ENCODE measurements around the gene TAP2.
"Not testable (repeated sequence)": the region's sequence is repeated elsewhere in the genome, so short reads cannot be mapped to it uniquely, and the experiment has no call there.

Gene TAP2

DNA sequence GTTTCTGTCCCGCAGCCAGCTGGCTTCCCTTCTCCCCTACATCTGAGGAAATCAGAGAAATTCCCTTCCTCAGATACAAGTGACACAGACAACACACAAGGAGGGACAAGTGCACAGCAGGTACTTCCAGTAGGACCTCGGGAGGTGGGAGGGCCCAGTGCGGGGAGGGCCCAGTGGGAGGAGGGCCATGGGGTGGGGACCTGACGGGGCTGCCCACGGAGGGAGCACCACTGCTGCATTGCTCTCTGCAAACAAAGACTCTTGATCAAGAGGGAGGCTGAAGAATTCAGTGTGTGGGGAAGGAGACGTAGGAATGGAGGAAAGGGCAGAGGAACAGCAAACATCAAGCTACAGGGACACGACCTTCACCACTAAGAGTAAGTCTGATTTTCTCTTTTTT is 9.0 kb downstream of the TAP2 start:
- H3K4me3 ChIP-seq (ENCODE audit: low read length): no peak overlapping the region
- H3K4me1 ChIP-seq (ENCODE audit: insufficient read depth, low read length): no peaks in the 10 kb centered on the region
- H3K27me3 ChIP-seq (ENCODE audit: insufficient read depth, low read length): no peaks in the 10 kb centered on the region
- no peaks in the 10 kb centered on the region for H3K9me3 ChIP-seq (ENCODE audit: insufficient read depth, low read depth, low read length)
- H3K27ac ChIP-seq (ENCODE audit: low read length): no peak overlapping the region
- H3K36me3 ChIP-seq (ENCODE audit: insufficient read depth, low read depth, low read length): peaks cover 23% of the 10 kb centered on the region
- no peak overlapping the region for H3K9ac ChIP-seq (ENCODE audit: low read depth, low read length)

DNA sequence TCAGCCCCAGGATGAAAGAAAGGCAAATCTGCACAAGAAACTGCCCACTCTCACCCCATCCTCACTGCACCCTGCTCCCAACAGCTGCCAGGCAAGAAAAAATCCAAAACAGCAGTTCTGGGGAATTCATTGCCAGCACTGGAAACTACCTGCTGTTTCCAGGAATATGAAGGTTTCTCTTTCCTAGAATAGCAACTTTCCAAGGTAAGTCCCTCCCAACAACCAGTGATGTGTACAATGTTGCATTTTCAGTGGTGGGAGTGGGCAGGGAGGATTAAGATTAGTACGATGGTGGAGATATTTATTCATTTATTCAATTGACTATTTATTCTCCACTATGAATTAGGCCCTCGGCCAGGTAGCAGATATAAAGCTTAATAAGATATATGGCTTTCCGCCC is 11.5 kb downstream of the TAP2 start:
- Histone ChIP-seq H3K4me1 (ENCODE audit: insufficient read depth, low read length) (no peaks in the 10 kb centered on the region), H3K9me3 (ENCODE audit: insufficient read depth, low read depth, low read length) (no peaks in the 10 kb centered on the region), H3K4me3 (ENCODE audit: low read length) (no peak overlapping the region), H3K36me3 (ENCODE audit: insufficient read depth, low read depth, low read length) (peaks cover 23% of the 10 kb centered on the region), H3K27ac (ENCODE audit: low read length) (no peak overlapping the region), H3K27me3 (ENCODE audit: insufficient read depth, low read length) (no peaks in the 10 kb centered on the region), H3K9ac (ENCODE audit: low read depth, low read length) (no peak overlapping the region)

DNA sequence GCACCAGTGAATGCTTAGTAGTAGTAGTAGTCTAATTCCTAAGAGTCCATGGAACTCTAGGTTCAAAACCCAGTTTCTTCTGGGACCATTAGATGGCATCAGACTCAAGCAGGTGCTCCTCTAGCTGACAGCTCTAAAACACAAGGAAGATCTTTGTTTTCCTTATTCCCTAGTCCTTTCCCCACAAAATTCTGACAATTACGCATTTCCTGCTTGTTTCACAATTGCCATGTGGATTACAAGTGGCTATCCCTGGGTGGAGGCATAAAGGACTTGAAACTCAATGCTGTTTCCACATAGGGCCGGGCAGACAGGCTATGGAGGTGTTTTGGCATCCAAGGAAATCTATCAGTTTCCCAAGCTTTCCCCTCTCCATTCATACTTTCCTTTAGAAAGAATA is 12.6 kb downstream of the TAP2 start:
- Histone ChIP-seq H3K9ac (ENCODE audit: low read depth, low read length) (no peak overlapping the region), H3K27me3 (ENCODE audit: insufficient read depth, low read length) (no peaks in the 10 kb centered on the region), H3K4me3 (ENCODE audit: low read length) (no peak overlapping the region), H3K9me3 (ENCODE audit: insufficient read depth, low read depth, low read length) (no peaks in the 10 kb centered on the region), H3K27ac (ENCODE audit: low read length) (no peak overlapping the region), H3K36me3 (ENCODE audit: insufficient read depth, low read depth, low read length) (peaks cover 18% of the 10 kb centered on the region), H3K4me1 (ENCODE audit: insufficient read depth, low read length) (no peaks in the 10 kb centered on the region)

DNA sequence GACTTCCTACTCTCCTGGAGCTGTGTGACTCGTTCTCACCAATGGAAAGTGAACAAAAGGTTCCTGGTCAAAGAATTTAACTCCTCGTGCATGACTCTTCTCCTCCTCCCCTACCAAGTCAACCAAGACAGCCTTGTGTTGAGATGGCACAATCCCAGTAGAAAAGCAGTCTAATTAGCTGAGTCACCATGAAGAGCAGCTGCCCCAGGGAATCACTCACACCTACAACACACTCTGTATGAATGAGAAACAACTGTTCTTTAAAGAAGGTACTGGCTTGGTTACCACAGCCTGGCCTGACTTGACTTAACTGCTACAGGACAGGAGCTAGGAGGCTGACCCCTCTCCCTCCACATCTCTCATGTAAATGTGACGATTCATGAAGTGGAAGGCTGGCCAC is 18.8 kb downstream of the TAP2 start:
- H3K36me3 ChIP-seq (ENCODE audit: insufficient read depth, low read depth, low read length): no peaks in the 10 kb centered on the region
- no peak overlapping the region for H3K27ac ChIP-seq (ENCODE audit: low read length)
- no peaks in the 10 kb centered on the region for H3K4me1 ChIP-seq (ENCODE audit: insufficient read depth, low read length)
- no peak overlapping the region for H3K9ac ChIP-seq (ENCODE audit: low read depth, low read length)
- no peaks in the 10 kb centered on the region for H3K27me3 ChIP-seq (ENCODE audit: insufficient read depth, low read length)
- H3K4me3 ChIP-seq (ENCODE audit: low read length): no peak overlapping the region
- no peaks in the 10 kb centered on the region for H3K9me3 ChIP-seq (ENCODE audit: insufficient read depth, low read depth, low read length)

DNA sequence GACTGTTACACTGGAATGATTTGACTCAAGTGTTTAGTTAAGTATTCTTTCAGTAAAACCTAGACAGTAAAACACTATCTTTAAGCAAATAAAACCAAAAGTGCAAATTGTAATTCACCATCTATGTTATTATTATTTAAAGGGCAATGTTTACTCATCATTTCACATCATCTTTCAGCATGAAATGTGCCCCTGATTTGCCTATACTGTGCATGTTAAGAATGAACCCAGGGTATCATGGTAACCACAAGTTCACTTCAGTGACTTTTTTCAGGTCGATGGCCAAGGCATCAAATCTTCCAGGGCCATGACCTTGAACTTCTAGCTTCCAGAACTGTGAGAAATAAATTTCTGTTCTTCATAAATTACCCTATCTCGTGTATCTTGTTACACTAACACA is 19.7 kb downstream of the TAP2 start:
- Histone ChIP-seq H3K36me3 (ENCODE audit: insufficient read depth, low read depth, low read length) (no peaks in the 10 kb centered on the region), H3K27ac (ENCODE audit: low read length) (no peak overlapping the region), H3K9me3 (ENCODE audit: insufficient read depth, low read depth, low read length) (no peaks in the 10 kb centered on the region), H3K4me1 (ENCODE audit: insufficient read depth, low read length) (no peaks in the 10 kb centered on the region), H3K9ac (ENCODE audit: low read depth, low read length) (no peak overlapping the region), H3K27me3 (ENCODE audit: insufficient read depth, low read length) (no peaks in the 10 kb centered on the region), H3K4me3 (ENCODE audit: low read length) (no peak overlapping the region)

DNA sequence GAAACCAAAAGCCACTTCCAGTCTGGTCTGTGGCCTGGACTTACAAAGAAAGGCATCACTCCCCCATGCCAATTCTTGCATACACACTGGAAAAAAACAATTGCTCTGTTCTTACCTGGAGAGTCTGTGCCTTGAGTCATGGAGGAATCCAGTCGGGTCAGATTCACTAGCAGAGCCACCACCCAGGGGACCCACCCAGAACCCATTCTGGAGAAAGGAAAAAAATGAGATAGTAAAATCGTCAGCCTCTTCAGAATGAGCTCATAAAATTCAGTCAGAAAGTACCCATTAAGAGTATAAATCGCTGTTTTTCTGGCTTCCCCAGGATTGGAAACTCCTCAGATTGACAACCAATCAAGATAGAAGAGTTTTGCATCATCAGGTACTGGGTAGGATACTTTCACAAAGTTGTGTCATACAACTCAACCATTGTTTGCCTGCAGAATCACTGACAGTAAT is 21.8 kb downstream of the TAP2 start, which contains the start of gene HLA-DOB:
Gene HLA-DOB (minus strand): TSS at position 257 of the 459 bp plus-strand sequence. CDS start 51 bp downstream, at position 206.
- Histone ChIP-seq H3K27ac (ENCODE audit: low read length) (no peak within 1 kb of the TSS), H3K9ac (ENCODE audit: low read depth, low read length) (no peak within 1 kb of the TSS), H3K4me1 (ENCODE audit: insufficient read depth, low read length) (no peaks in the 10 kb centered on the region), H3K27me3 (ENCODE audit: insufficient read depth, low read length) (no peaks in the 10 kb centered on the region; the same call in 1 of the 2 replicates), H3K9me3 (ENCODE audit: insufficient read depth, low read depth, low read length) (no peaks in the 10 kb centered on the region), H3K36me3 (ENCODE audit: insufficient read depth, low read depth, low read length) (no peaks in the 10 kb centered on the region), H3K4me3 (ENCODE audit: low read length) (no peak within 1 kb of the TSS)

DNA sequence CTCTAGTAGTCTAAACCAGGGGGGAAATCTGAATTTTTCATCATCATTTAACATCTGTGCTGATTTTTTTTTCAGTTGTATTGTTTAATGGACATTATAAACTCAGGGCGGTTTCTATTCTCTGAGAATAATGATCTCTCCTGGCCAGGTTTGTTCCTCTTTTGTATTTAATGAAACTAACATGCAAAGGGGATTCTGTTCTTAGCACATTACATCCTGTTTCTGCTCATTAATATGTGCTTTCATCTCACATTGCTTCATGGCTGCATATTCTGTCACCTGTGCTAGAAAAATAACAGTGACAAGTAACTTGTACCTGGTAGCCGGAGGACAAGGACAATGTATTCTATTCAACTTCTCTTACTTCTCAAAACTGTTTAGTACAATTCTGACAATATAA is 22.5 kb downstream of the TAP2 start:
- Histone ChIP-seq H3K4me1 (ENCODE audit: insufficient read depth, low read length) (no peaks in the 10 kb centered on the region), H3K9ac (ENCODE audit: low read depth, low read length) (no peak overlapping the region), H3K4me3 (ENCODE audit: low read length) (no peak overlapping the region)

DNA sequence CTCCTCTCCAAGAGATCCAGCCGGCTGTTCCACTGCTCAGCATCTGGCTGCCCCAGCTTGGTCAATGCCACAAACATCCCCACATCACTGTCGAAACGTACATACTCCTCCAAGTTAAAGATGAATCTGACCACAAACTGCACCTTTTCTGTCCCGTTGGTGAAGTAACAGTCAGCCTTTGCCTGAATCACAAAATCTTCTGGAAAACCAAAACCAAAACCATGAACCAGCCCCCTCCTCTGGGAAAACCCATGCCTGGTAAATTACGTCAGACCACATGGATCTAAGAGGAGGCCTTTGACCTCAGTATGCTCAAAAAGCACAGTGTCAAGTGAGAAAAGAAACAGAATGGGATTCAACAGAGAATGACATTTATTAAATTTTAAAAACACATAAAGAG is 23.4 kb downstream of the TAP2 start:
- Histone ChIP-seq H3K9ac (ENCODE audit: low read depth, low read length) (no peak overlapping the region), H3K4me1 (ENCODE audit: insufficient read depth, low read length) (no peaks in the 10 kb centered on the region), H3K36me3 (ENCODE audit: insufficient read depth, low read depth, low read length) (no peaks in the 10 kb centered on the region), H3K4me3 (ENCODE audit: low read length) (no peak overlapping the region), H3K27ac (ENCODE audit: low read length) (no peak overlapping the region), H3K9me3 (ENCODE audit: insufficient read depth, low read depth, low read length) (no peaks in the 10 kb centered on the region), H3K27me3 (ENCODE audit: insufficient read depth, low read length) (no peaks in the 10 kb centered on the region; the same call in 1 of the 2 replicates)

More for the DNA sequence above, 22.5 kb downstream of the TAP2 start:
- no peak overlapping the region for H3K27ac ChIP-seq (ENCODE audit: low read length)
- no peaks in the 10 kb centered on the region for H3K9me3 ChIP-seq (ENCODE audit: insufficient read depth, low read depth, low read length)
- no peaks in the 10 kb centered on the region; the same call in 1 of the 2 replicates for H3K27me3 ChIP-seq (ENCODE audit: insufficient read depth, low read length)
- H3K36me3 ChIP-seq (ENCODE audit: insufficient read depth, low read depth, low read length): no peaks in the 10 kb centered on the region

DNA sequence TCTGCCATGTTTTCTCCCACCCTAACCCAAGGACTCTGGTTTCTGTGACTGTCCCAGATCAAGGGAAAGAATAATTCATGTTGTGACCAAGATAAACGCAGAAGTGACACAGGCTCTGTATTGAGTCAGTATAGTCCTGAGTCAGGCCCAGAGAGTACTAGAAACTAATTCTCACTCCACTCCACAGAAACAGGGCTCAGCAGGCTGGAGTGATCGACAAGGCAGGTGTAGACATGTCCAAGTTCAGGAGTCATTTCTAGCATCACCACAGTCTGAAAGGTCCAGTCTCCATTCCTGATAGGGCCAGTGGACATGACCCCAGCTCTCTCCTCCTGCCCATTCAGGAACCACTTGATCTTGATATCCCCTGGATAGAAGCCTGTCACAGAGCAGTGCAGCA is 24.4 kb downstream of the TAP2 start:
- H3K4me1 ChIP-seq (ENCODE audit: insufficient read depth, low read length): no peaks in the 10 kb centered on the region
- H3K27ac ChIP-seq (ENCODE audit: low read length): no peak overlapping the region

DNA sequence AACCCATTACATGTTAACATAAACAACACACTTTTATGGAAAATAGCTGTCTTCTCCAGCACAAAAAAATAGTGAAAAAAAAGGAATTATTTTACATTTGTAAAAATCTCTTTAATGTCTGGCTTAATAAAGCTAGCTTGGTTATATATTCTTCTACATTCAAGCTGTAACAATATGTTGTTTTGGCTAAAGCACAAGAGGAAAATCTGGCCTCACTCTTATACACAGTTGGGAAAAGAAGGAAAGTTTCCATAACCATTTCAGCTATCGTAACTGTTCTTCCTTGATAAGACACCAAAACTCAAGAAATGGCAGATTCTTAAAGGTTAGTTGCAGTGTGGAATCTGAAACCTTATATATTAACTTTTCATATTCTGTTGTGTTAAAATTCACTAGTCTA is 29.4 kb downstream of the TAP2 start:
- no peak overlapping the region for H3K27ac ChIP-seq (ENCODE audit: low read length)
- H3K27me3 ChIP-seq (ENCODE audit: insufficient read depth, low read length): no peaks in the 10 kb centered on the region; the same call in 1 of the 2 replicates
- no peaks in the 10 kb centered on the region for H3K4me1 ChIP-seq (ENCODE audit: insufficient read depth, low read length)
- H3K36me3 ChIP-seq (ENCODE audit: insufficient read depth, low read depth, low read length): no peaks in the 10 kb centered on the region
- H3K9ac ChIP-seq (ENCODE audit: low read depth, low read length): no peak overlapping the region
- no peak overlapping the region for H3K4me3 ChIP-seq (ENCODE audit: low read length)
- no peaks in the 10 kb centered on the region for H3K9me3 ChIP-seq (ENCODE audit: insufficient read depth, low read depth, low read length)

More for the DNA sequence above, 24.4 kb downstream of the TAP2 start:
- Histone ChIP-seq H3K36me3 (ENCODE audit: insufficient read depth, low read depth, low read length) (no peaks in the 10 kb centered on the region), H3K4me3 (ENCODE audit: low read length) (no peak overlapping the region), H3K9ac (ENCODE audit: low read depth, low read length) (no peak overlapping the region), H3K27me3 (ENCODE audit: insufficient read depth, low read length) (no peaks in the 10 kb centered on the region; the same call in 1 of the 2 replicates), H3K9me3 (ENCODE audit: insufficient read depth, low read depth, low read length) (no peaks in the 10 kb centered on the region)

DNA sequence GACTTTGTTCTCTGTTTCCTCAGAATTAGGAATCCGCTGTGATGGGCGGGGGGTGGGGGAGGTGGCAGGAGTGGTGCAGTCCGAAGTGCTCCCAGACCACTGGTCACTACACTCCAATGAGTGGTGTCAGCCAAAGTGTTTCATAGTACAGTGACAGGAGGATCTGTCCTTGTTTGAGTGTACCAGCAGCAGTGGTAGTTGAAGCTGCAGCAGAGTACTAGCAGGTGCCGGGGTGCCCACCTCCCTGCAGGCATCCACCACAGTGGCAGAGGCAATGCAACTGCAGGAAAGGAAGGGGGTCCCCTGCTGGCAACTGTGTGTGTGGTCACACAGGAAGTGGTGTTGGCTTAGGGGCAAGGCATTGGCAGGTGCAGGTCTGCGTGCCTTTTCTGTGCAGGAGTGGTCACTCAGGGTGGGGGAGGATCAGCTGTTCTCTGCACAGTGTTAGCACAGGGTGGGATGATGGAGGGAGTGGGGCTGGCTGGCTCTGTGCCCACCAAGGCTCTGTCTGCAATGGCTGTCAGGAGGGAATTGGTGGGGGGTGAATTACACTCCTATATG is 31.4 kb downstream of the TAP2 start:
- H3K4me3 ChIP-seq (ENCODE audit: low read length): no peak overlapping the region
- H3K4me1 ChIP-seq (ENCODE audit: insufficient read depth, low read length): no peaks in the 10 kb centered on the region
- no peaks in the 10 kb centered on the region for H3K27me3 ChIP-seq (ENCODE audit: insufficient read depth, low read length)

DNA sequence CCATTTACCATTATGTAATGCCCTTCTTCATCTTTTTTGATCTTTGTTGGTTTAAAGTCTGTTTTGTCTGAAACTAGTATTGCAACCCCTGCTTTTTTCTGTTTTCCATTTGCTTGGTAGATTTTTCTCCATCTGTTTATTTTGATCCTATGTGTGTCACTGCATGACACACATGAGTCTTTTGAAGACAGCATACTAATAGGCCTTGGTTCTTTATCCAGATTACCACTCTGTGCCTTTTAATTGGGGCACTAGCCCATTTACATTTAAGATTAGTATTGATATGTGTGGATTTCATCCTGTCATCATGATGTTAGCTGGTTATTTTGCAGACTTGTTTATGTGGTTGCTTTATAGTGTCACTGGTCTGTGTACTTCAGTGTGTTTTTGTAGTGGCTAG is 33.1 kb downstream of the TAP2 start:
- not testable (repeated sequence) for H3K9ac ChIP-seq (ENCODE audit: low read depth, low read length); H3K27ac ChIP-seq (ENCODE audit: low read length); H3K4me3 ChIP-seq (ENCODE audit: low read length); H3K9me3 ChIP-seq (ENCODE audit: insufficient read depth, low read depth, low read length); H3K4me1 ChIP-seq (ENCODE audit: insufficient read depth, low read length); H3K36me3 ChIP-seq (ENCODE audit: insufficient read depth, low read depth, low read length); H3K27me3 ChIP-seq (ENCODE audit: insufficient read depth, low read length)

More for the DNA sequence above, 31.4 kb downstream of the TAP2 start:
- Histone ChIP-seq H3K27ac (ENCODE audit: low read length) (no peak overlapping the region), H3K9ac (ENCODE audit: low read depth, low read length) (no peak overlapping the region), H3K36me3 (ENCODE audit: insufficient read depth, low read depth, low read length) (no peaks in the 10 kb centered on the region), H3K9me3 (ENCODE audit: insufficient read depth, low read depth, low read length) (no peaks in the 10 kb centered on the region; the same call in 1 of the 2 replicates)
